PC-9 (cell line): ENCODE results near the gene CGA.

ENCODE experiments used
- EZH2 ChIP-seq: fragments of 200-600 bp; sonication (generic); IDR thresholded peaks from 2 replicates; pipeline ENCODE4 v1.8.0; 2017; ENCODE audit warnings: antibody characterized with exemption, low read depth
- TF ChIP-seq, protein P1 (sequence below): fragments of 200-600 bp; sonication (generic); conservative IDR thresholded peaks from 2 replicates; pipeline ENCODE4 v1.6.1; 2017; ENCODE audit warnings: mixed run types, antibody characterized with exemption, mild to moderate bottlenecking, moderate library complexity

DNA sequence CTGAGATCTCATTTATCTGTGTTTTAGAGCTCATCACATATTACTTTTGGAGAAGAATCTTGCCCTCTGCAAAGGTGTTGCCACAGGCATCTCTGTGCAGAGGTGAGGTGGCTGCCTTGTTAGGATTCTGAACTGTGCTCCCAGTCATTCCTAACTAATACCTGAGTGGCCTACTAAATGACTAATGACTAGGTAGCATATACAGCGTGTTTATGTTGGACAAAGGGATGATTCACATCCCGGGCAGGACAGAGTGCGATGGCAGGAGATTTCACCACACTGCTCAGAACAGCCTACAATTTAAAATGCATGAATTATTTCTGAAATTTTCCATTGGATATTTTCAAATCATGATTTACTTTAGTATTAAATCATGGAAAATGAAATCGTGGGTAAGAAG lies 23.1 kb upstream of the CGA start:
- no peak for TF ChIP-seq EZH2
- TF ChIP-seq, protein P1, sequence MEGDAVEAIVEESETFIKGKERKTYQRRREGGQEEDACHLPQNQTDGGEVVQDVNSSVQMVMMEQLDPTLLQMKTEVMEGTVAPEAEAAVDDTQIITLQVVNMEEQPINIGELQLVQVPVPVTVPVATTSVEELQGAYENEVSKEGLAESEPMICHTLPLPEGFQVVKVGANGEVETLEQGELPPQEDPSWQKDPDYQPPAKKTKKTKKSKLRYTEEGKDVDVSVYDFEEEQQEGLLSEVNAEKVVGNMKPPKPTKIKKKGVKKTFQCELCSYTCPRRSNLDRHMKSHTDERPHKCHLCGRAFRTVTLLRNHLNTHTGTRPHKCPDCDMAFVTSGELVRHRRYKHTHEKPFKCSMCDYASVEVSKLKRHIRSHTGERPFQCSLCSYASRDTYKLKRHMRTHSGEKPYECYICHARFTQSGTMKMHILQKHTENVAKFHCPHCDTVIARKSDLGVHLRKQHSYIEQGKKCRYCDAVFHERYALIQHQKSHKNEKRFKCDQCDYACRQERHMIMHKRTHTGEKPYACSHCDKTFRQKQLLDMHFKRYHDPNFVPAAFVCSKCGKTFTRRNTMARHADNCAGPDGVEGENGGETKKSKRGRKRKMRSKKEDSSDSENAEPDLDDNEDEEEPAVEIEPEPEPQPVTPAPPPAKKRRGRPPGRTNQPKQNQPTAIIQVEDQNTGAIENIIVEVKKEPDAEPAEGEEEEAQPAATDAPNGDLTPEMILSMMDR, result no peak
